Bronchial epithelial cell (primary cell): ENCODE measurements around the gene TEX9. TPM values are rescaled to one million over a fixed set of nuclear protein-coding genes. Genes with fewer than 3 reads are reported as not detected.
"Not testable (repeated sequence)": the region's sequence is repeated elsewhere in the genome, so short reads cannot be mapped to it uniquely, and the experiment has no call there.

Experiments
- DNase-seq: peaks from one replicate; pipeline ENCODE4 v3.0.0-alpha.2; 2010; ENCODE audit warnings: low read depth
- FAIRE-seq: peaks from 2 replicates; lab custom pipeline; 2011; peaks lifted over from hg19 to GRCh38; lab: Jason Lieb, UNC
- H3K27me3 ChIP-seq: 2 replicates; pipeline ENCODE4 v1.5.1; 2011; ENCODE audit warnings: low read length; ENCODE audit not compliant: control insufficient read depth, insufficient read depth
- H3K36me3 ChIP-seq: 2 replicates; pipeline ENCODE4 v1.5.1; 2011; ENCODE audit warnings: low read length; ENCODE audit not compliant: control insufficient read depth, insufficient read depth
- H3K4me3 ChIP-seq: 2 replicates; pipeline ENCODE4 v1.5.1; 2011; ENCODE audit warnings: mild to moderate bottlenecking, low read depth, low read length, control low read depth
- total RNA-seq: library from RNA; depleted of rRNA; stranded (reverse); fragments of >200 nt; gene quantifications from 2 replicates; pipeline ENCODE4 v1.2.1, GENCODE V29; 2014
- TF ChIP-seq, protein P1 (sequence below): IDR thresholded peaks from 2 replicates; pipeline ENCODE4 v1.5.1; 2011; ENCODE audit warnings: mild to moderate bottlenecking, moderate library complexity, low read length, control low read depth, inconsistent platforms; ENCODE audit not compliant: insufficient read depth, severe bottlenecking

The TEX9 gene
- total RNA-seq, 1 donor from 2014 or later: 2.6 TPM

DNA sequence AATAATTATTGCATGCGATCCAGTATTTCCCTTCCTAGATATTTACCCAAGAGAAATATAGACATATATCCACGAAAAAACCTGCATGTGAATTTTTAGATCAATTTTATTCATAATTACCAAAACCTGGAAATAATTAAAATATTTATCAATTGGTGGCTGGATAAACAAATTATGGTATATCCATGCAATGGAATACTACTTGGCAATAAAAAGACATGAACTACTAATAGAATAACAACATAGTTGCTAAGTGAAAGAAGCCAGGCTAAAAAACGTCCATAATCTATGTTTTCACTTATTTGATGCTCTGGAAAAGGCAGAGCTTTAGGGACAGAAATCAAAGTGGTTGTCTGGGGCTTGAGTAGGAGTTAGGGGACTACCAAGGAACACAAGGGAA, 20.7 kb downstream of the TEX9 start:
- Histone ChIP-seq H3K36me3 (no peaks in the 10 kb centered on the region), H3K4me3 (no peak overlapping the region), H3K27me3 (no peaks in the 10 kb centered on the region)
- TF ChIP-seq, protein P1, sequence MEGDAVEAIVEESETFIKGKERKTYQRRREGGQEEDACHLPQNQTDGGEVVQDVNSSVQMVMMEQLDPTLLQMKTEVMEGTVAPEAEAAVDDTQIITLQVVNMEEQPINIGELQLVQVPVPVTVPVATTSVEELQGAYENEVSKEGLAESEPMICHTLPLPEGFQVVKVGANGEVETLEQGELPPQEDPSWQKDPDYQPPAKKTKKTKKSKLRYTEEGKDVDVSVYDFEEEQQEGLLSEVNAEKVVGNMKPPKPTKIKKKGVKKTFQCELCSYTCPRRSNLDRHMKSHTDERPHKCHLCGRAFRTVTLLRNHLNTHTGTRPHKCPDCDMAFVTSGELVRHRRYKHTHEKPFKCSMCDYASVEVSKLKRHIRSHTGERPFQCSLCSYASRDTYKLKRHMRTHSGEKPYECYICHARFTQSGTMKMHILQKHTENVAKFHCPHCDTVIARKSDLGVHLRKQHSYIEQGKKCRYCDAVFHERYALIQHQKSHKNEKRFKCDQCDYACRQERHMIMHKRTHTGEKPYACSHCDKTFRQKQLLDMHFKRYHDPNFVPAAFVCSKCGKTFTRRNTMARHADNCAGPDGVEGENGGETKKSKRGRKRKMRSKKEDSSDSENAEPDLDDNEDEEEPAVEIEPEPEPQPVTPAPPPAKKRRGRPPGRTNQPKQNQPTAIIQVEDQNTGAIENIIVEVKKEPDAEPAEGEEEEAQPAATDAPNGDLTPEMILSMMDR: no peak
- DNase-seq: no peak
- no peak for FAIRE-seq

DNA sequence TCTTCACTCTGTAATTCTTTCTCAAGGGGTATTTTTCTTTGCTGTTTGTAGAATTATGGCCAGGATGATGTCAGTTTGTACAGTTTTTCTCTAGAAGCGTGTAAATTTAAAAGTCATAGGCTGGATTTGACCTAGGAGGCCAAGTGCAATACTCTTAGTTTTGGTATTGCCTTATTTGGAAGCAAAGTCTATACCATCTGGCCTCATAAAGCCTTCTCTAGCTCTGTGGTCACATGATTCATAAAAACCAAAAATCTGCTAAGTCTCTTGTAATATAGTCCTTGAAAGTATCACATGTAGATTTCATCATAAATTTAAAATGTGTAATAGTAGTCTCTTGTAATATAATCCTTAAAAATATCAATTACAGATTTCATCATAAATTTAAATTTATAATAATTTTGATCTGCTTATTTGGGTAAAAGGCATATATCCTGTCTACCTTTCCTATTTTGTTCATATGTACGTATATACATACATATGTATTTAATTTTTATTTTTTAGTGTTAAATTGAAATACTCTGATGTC, 25.6 kb downstream of the TEX9 start:
- H3K36me3 ChIP-seq: no peaks in the 10 kb centered on the region
- no peak for FAIRE-seq
- DNase-seq: no peak

DNA sequence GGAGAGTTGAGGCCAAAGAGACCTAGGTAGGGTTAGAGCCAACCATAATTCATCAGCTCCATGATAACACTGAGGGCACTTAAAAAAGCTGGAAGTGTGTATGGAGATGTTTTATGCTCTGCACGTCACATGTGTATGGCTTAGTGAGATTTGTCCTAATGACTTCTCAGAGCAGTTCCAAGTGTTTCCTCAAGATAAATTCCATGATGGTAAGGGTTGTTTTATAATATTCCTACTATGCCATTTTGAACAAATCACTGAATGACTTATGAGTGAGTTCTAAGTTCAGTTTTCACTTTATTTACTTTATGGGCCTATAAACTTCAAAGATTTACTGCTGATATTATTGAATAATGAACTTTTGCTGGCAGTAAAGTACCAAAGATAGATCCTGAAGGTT, 28.1 kb downstream of the TEX9 start:
- DNase-seq (no peak), FAIRE-seq (no peak)
- H3K36me3 ChIP-seq: no peaks in the 10 kb centered on the region
- no peaks in the 10 kb centered on the region for H3K27me3 ChIP-seq
- H3K4me3 ChIP-seq: no peak overlapping the region
- TF ChIP-seq, protein P1: no peak

More for the DNA sequence above, 25.6 kb downstream of the TEX9 start:
- Histone ChIP-seq H3K4me3 (no peak overlapping the region), H3K27me3 (no peaks in the 10 kb centered on the region)
- TF ChIP-seq, protein P1: no peak

DNA sequence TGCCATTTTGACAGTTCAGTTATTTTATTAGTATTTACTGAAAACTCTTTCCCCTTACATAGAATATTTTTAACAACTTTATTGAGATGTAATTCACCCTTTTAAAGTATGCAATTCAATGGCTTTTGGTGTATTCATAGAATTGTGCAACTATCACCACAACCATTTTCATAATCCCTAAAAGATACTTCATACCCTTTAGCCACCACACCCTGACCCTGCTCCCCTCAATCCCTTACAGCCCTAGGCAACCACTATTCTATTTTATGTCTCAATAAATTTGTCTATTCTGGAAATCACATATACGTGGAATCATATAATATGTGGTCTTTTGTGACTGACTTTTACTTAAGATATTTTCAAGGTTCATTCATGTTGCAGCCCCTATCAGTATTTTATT, 29.7 kb downstream of the TEX9 start:
- no peak for FAIRE-seq
- TF ChIP-seq, protein P1: no peak
- no peak for DNase-seq
- H3K36me3 ChIP-seq: no peaks in the 10 kb centered on the region
- no peaks in the 10 kb centered on the region for H3K27me3 ChIP-seq
- H3K4me3 ChIP-seq: no peak overlapping the region

DNA sequence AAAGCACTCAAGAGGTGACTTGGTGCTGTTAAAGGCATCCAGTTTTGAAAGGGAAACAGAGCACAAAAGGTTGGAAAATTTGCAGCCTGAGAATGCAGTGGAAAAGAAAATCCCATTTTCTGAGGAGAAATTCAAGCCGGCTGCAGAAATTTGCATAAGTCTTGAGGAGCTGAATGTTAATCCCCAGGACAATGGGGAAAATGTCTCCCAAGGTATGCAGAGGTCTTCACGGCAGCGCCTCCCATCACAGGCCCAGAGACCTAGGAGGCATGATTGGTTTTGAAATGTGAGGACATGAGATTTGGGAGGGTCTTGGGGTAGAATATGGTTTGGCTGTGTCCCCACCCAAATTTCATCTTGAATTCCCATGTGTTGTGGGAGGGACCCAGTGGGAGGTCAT, 32.1 kb downstream of the TEX9 start:
- H3K36me3 ChIP-seq, H3K4me3 ChIP-seq, DNase-seq, H3K27me3 ChIP-seq, FAIRE-seq: not testable (repeated sequence)

DNA sequence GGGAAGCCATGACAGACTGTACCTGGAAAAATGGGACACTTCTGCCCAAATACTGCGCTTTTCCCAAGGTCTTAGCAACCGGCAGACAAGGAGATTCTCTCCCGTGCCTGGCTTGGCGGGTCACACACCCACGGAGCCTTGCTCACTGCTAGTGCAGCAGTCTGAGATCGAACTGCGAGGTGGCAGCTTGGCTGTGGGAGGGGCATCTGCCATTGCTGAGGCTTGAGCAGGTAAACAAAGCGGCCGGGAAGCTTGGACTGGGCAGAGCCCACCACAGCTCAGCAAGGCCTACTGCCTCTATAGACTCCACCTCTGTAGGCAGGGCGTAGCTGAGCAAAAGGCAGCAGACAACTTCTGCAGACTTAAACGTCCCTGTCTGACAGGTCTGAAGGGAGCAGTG, 34.0 kb downstream of the TEX9 start:
- FAIRE-seq, H3K36me3 ChIP-seq, H3K27me3 ChIP-seq, DNase-seq, H3K4me3 ChIP-seq: not testable (repeated sequence)

DNA sequence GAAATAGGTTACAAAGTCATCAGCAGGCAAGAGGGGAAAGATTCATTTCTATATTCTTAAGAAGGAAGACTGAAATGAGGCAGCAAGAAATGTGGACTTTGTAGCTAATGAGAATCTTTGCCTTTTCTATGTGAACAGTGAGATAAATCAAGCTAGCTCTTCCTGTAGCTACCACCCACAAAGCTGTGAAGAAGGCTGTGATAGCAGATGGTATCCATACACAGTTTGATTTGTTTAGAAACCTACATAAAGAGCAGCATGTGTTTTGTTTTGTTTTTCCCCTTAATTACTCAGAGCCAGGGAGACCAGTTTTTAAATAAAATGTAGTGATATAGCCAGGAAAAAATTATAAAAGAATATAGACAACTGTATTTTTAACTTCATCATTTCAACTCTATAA, 45.5 kb downstream of the TEX9 start:
- TF ChIP-seq, protein P1: no peak
- H3K36me3 ChIP-seq: no peaks in the 10 kb centered on the region
- no peak overlapping the region for H3K4me3 ChIP-seq
- no peak for FAIRE-seq
- no peaks in the 10 kb centered on the region for H3K27me3 ChIP-seq
- no peak for DNase-seq
